Activated CD4-positive, CD25-positive, alpha-beta regulatory T cell treated with anti-CD3 and anti-CD28 coated beads, Interleukin-2, amount 50 U/mL, for 16 hours (primary cell): ENCODE measurements around the gene SMYD5.
A peak's percentile ranks its signal among the peaks of the same experiment; 100 is the strongest.
"Not testable (repeated sequence)": the region's sequence is repeated elsewhere in the genome, so short reads cannot be mapped to it uniquely, and the experiment has no call there.

Experiments used
- DNase-seq: peaks from one replicate; pipeline ENCODE4 v3.0.0-alpha.2; 2020; ENCODE audit warnings: low read depth, low spot score

The SMYD5 gene

DNA sequence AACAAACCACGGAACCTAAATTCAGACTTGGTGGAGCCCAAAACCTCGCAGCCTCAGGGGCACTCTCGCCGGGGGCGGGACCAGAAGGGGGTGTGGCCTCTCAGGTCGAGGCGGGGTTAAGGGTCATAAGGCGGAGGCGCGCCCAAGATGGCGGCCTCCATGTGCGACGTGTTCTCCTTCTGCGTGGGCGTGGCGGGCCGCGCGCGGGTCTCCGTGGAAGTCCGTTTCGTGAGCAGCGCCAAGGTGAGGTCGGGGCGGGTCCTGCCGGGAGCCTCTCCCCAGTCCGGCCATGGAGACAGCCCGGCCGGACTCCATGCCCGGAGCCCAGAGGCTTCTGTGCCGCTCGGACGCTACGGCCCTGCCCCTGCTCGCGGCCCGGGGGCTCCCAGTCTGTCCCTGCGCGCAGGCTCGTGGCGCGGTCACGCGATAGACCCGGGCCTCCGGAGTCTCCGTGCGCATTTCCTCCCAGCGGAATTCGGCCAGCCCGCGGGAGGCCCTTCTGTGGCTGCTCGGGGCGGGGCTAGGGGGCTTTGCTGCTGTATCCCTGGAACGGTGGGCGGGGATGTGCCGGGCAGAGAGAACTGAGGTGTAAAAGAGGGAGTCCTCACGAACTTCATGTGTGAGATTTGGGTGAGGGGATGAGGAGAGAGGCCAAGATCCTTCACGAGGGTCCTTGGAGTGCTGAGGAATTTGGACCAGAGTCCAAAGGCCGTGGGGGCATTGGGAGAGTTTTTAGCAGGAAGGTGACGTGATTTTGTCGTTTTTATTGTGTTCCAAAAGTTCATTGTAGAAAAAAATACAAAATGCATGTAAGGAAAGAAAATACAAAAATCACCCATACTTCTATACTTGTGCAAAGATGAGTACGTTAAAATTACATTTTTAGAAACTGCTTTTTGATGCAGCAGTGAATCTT, at the start of gene SMYD5:
Gene SMYD5, plus strand, starts transcription at position 126 of the 916 bp plus-strand sequence. Its CDS starts 22 bp downstream, at position 148.
- peak; percentile 84 for DNase-seq

DNA sequence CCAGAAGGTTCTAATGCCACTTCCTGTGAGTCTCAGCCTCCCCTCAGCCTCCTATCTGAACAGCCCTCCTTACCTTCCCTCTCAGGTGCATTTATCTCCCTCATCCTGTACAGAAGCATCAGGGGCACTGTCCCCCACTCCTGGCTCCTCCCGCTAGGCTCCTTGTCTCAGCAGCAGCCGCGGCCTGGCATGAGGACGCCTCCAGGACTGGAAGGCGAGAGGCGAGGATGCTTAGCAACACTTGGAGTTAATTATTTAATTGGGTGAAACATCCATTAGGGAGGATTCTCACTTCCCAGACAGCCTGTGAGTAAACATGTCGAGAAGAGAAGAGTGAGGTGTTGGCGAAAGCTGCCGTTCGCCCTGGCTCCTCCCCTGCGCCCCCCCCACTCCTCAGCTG, 48.1 kb upstream of the SMYD5 start:
- DNase-seq, result not testable (repeated sequence)

DNA sequence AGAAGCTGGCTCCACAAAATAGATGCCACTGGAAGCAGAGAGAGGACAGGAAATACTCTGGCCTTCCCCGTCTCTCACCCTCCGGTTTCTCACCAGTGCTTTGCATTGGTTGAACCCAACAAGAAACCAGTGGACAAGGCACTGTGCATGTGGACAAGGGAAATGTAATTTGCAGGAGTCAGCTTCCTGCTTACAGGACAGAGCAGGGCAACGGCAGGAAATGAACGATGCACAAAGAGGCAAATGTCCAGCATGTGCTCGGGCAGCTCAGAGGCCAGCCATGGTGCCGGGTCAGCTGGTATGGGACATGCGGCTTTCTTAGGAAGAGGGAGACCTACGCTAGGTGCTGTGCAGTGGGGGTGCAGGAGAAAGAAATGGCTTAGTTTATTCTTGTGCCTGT, 47.2 kb upstream of the SMYD5 start:
- not testable (repeated sequence) for DNase-seq

DNA sequence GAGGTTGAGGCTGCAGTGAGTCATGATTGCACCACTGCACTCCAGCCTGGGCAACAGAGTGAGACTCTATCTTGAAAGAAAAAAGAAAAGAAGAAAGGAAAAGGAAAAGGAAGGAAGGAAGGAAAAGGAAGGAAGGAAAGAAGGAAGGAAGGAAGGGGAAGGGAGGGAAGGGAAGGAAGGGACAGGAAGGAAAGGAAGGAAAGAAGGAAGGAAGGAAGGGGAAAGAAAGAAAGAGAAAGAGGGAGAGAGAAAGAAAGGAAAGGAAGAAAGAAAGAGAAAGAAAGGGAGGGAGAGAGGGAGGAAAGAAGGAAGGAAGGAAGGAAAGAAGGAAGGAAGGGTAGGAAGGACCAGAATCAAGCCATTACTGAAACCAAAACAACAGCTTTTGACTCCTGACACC, 45.7 kb upstream of the SMYD5 start:
- DNase-seq, result not testable (repeated sequence)

DNA sequence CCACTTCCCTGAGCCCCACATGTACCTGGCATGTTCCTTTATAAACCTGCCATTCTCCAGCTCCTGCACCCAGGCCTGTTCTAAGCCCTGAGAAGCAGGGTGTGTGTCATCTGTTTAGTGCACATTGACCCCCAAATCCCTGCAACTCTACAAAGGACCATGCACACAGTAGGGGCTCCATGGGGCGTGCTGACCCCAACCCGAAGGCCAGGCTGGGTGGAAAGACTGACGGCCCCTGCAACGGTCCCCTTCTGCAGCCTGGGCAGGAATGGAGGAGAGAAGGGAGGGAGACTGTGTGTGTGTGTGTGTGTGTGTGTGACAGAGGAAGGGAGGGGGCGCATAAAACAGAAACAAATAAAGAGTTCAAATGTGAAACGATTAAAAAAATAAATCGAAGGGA, 43.7 kb upstream of the SMYD5 start:
- DNase-seq, result not testable (repeated sequence)

DNA sequence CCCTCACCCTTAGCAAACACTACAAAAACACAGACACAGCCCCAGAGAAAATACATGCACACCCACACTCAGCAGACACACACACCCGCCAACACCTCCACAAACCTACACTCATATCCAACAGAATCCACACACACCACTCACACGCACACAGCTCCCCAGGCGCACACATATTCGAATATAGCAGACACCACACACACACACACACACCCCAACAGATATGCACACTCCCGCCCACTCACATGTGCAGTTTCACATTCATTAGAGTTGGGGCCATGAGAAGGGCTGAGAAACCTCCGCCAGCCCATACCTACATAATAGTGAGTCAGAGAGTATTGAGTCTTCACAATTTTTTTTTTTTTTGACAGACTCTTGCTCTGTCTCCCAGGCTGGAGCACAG, 41.1 kb upstream of the SMYD5 start:
- peak; percentile 25 for DNase-seq

DNA sequence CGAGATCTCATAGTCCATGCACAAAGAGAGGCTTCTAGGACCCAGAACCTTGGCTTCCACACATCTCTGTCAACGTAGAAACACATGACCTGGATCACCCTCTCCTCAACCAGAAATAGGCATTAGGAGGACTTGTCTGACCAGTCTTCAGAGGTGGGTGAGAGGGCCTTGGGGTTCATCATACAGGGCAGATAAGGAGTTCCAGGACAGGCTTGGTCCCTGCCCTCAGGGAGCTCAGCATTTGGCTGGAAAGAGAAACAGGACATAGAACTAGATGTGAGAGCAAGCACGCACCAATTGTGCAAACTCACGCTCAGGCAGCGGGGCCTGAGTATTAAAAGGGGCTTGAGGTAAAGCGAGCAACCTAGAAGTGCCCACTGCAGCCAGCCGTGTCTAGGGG, 40.3 kb upstream of the SMYD5 start:
- no peak for DNase-seq

DNA sequence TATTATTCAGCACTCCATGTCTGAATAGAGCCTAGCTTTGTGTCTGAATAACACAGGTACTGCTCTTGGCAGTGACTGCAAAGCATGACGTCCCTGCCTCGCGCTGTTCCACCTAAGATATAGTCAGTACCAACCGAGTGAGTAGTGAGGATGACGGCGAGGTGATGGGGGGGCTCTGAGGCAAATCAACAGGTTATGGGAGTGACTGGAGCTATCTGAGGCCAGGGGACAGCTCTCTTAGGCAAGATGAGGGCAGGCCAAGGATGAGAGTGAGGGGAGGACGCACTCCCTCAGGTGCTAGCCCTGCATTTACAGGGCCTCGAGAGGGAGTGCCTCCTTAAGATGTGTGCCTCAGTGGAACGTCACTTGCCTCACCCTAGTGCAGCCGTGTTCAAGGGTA, 39.8 kb upstream of the SMYD5 start:
- DNase-seq, result no peak

DNA sequence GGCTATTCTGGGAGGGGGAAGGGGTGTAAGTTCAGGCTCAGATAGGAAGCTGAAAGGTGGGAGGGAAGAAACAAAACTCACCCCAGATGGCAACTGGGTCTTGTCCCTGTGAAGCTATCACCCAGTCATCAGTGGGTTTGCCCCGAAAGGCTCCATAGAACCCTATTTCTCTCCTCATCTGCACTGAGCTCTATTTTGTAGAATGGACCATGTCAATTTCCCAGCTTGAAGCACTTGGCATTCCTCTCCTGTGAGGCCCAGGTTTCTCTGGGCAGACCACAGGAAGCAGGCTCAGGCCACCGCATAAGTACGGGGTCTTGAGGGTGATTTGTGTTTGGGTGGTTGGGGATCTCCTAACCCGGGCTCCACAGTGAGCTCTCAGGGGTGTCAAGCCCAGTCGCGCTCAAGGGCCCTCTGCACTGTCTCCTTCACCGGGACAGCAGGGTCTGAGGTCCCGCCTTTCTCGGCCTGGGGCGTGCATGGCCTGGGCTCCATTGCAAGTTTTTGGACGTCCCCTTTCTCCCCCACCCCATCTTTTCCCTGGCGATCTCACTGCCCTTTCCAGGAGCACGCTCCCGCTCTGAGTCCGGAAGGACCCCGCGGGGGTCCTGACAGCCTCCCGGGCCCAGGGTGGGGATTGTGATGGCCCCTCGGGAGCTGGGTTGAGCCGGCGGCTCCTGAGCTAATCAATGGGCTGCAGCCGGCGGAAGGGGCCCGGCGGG, 38.9 kb upstream of the SMYD5 start:
- no peak for DNase-seq

DNA sequence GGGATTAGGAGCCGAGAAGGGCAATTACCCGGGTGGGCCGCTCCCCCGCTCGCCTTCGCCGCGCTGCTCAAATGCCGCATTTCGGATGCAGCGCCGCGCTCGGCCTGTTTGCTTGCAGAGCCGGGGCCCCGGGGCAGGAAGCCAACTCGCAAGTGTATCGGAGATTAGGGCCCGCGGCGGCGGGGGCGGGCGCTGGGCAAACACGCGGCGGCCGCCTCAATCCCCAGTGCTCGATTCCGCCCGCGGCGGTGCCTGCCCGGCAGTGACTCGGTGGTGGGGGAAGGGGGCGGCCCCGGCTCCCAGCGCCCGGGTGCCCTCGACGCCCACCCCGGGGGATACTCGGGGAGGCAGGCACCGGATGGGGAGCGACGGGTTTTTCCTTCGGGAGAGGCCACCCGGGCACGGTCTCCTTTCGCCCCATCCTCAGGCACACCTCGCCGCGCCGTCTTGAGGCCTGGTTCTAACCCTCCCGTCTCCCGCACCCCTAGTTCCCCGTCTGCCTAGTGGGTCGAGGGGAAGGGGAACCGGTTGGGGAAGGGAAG, 38.3 kb upstream of the SMYD5 start:
- peak; percentile 41 for DNase-seq

DNA sequence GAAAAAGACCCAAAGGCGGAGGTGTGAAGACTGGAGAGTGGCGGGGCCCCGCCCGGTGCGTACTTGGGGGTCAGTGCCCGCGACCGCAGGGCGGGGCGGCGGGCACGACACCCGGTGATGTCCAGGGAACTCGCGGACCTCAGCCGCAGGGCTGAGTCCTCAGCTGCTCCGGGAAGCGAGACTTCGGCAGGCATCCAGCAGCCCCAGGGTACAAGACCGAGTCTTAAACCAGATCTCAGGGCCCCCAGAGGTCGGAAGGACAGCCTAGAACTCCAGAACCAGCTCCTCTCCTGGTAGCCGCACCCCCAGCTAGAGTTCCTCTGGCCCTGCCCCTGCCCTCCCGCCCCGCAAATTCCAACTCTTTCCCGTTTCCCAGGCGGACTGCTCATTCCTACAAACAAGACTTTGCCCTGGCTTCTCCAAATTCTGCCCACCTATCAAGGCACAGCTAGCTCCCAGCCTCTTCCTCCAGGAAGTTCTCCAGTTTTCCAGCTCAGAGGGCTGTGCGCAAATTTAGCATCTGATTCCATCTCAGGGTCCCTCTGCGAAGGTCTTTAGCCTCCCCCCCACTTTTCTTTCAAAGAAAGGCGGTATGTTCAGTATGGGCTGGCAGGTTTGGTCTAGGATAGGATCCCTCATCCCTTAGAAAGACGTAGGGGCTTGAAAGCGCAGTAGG, 37.7 kb upstream of the SMYD5 start:
- DNase-seq, result no peak

DNA sequence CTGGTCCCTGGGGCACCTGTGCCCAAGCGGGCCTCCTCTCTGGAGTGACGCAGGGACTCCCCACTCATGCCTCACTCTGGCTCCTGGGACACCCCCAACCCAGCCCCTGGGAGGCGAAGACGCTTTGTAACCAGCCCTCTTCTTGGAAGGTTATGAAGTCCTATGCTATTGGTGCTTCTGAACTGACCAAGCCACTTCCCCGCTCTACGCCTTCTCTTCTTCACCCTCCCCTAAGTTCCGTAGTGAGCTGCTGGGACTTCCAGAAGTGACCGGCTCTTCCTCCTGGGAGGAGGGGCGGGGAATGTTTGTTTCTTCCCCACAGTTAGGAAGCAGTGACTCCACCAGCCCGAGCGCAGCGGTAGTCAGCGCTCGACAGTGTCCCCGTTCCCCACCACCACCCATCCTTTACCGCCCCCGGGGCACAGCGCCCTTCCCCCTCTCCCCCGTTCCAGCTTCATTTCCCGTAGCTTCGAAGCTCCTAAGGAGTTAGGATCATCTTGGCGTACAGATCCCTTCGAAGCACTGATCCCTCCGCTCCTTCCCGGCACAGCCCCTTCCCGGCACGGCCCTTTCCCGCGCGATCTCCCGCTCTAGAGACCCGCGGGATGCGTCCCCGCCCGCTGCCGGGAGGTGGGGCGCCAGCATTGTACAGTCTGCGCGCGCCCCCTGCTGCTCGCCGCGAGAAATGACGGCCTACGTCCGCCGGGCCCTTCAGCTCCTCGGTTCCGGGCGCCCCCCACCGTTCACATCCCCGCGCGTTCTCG, 37.0 kb upstream of the SMYD5 start:
- DNase-seq, result peak; percentile 68

DNA sequence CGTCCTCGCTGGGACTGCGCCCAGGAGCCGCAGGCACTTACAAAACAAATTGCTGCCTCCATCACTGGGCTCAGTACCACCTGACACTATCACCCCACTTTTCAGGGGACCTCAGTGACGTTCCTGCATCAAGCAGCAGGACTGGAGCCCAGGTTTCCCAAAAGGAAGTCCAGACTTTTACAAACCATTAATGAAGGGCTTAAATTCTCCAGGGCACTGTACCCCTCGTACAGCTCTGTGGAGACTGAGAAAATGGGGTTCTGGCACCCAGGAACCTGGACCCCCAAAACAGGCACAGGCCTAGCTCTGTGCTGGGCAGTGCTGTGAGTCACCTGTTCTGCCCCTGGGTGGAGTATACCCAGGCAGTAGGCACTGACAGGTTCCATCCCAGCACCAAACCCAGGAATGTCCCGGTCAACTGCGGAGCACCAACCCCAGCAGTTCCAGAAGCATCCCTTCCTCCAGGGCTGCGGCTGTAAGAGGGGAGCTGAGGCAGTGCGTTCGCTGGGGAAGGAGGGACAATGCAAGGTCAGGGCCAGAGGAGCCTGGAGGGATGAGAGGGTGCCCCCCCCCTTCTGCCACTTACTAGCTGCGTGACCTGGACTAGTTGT, 36.3 kb upstream of the SMYD5 start:
- no peak for DNase-seq

DNA sequence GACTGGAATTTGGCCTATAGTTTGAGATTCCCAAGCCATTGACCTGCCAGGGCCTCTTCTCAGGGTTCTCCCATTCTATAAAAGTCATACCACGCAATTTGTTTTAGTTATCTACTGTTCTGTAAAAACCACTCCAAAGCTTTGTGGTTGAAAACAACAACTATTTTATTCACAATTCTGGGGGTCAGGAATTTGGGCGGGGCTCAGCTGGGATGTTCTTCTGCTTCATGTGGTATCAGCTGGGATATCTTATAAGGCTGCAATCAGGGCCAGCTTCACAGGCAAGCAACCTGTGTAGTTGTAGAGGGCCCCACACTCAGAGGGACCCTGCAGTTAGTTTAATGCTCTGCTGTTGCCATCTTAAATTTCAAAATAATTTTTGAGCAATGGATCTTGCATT, 28.1 kb upstream of the SMYD5 start:
- DNase-seq, result no peak

DNA sequence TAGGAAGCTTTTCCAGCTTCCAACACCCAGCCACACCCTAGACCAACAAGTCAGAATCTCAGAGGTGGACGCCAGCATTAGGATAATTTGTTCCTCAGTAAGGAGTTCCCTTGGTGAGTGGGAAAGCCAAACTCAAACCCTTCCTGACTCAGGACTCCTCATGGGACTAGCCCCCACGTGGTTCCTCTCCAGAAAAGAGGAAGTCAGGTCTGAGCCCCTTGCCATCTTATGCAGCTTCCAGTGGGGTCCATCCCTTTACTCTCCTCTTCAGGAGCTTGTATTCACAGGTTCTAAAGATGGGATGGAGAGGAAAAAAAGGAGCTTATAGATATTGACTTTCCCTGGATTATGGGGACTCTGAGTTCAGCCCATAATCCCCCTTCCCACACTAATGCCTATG, 26.5 kb upstream of the SMYD5 start:
- no peak for DNase-seq

DNA sequence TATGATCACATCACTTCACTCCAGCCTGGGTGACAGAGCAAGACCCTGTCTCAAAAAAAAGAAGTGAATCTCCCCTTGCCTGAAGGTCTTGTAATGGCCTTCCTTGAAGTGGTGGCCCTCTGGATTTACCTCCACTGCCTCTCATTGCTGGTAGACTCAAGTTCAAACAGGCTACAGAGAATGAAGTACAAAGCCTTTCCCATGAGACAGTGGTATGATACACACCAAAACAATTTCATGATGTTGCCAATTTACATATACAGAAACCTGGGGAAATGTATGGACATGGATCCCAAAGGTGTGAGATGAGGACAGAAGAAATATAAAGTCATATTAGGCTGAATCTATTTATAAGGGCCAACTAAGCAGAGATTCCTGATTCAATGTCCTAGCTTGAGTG, 16.5 kb upstream of the SMYD5 start:
- no peak for DNase-seq

DNA sequence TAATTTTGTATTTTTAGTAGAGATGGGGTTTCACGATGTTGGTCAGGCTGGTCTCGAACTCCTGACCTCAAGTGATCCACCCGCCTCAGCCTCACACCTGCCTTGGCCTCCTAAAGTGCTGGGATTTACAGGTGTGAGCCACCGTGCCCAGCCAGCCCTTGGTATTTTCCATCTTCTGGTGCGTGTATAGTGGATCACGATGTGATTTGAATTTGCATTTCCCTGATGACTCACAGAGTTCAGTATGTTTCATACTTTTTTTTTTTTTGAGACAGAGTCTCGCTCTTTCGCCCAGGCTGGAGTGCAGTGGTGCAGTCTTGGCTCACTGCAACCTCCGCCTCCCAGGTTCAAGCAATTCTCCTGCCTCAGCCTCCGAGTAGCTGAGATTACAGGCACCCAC, 13.8 kb upstream of the SMYD5 start:
- not testable (repeated sequence) for DNase-seq

DNA sequence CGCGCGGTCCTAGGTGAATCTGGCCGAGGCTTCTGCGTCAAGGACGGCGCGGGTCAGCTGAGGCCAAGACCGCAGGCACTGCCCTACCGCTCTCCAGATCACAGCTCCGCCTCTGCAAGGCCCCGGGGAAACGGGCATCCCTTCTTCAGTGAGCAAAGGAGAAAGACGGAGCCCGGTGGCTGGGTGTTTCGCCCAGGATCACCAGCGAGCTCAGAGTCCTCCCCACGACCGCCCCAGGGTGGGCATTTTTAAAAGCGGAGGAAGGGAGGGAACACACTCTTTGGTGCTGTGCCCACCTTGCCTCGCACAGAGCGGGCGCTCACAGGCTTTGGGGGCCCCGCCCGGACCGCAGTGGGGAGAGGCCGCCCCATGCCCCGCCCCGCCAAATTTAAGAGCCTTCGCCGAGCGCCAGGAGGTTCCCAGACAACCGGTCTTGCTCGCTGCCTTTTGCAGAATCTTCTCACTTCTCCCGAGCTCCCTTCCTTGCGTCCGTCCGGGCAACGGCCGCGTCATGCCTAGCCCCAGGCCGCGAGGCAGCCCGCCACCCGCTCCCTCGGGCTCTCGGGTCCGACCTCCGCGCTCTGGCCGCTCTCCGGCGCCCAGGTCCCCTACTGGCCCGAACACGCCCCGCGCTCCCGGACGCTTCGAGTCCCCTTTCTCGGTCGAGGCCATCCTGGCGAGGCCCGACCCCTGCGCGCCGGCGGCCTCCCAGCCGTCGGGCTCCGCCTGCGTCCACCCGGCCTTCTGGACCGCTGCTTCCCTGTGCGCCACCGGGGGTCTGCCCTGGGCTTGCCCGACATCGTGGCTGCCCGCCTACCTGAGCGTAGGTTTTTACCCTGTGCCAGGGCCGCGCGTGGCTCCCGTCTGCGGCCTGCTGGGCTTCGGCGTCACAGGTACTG, 11.6 kb upstream of the SMYD5 start, which contains the start of gene NOTO:
Gene NOTO, plus strand, starts transcription at position 419 of the 899 bp plus-strand sequence. Its CDS starts 93 bp downstream, at position 512.
- DNase-seq, result no peak

DNA sequence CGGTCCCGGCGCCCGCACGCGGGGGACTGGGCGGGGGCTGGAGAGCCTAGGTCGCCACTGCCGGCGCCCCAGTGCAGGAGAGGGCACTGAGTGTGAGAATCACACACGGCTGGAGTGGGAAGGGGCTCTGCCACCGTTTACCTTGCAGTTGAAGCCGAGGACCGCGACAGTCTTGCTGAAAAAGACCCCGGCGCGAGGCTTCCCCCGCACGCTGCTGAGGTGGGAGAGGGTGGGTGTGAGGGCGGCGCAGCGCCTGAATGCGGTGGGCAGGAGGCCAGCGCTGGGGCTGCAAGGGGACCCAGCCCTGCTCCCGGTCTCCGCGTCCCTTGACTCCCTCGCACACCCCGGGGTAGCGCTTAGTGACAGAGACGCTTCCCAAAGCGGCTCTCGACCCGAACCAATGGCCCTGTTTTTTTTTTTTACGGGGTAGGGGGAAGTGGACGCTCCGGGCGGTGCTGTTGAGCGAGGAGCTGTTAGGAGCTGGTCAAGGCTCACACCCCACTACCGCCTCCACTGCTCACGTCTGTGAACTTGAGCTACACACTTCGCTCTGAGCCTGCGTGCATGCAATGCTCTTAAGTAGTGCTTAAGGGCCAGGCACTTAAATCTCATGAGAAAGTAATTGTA, 10.9 kb upstream of the SMYD5 start:
- DNase-seq, result no peak
